B cell (primary cell): ENCODE results near the gene SLFN11. TPM values are rescaled to one million over a fixed set of nuclear protein-coding genes. Genes with fewer than 3 reads are reported as not detected.

Experiments
- ATAC-seq: fragments of 200-7000 bp; cut with Tn5 transposase; one replicate; pipeline ENCODE4 v1.10.0; 2021; ENCODE audit warnings: low read depth, mild to moderate bottlenecking, moderate number of reproducible peaks, moderate library complexity
- CTCF ChIA-PET: fragments of 350-600 bp; sonication (Branson Sonifier 250); formaldehyde crosslinking; loops from one replicate; lab custom pipeline; 2021; ENCODE audit warnings: antibody characterized with exemption, inconsistent platforms; lab: Charles Lee
- POLR2A ChIA-PET: fragments of 350-600 bp; sonication (Branson Sonifier 250); formaldehyde crosslinking; loops from one replicate; lab custom pipeline; 2021; ENCODE audit warnings: antibody characterized with exemption; lab: Charles Lee
- DNase-seq: peaks from one replicate; pipeline ENCODE4 v3.0.0; 2013
- H2AFZ ChIP-seq: 2 replicates; pipeline ENCODE4 v1.6.1; 2012; ENCODE audit warnings: mild to moderate bottlenecking, low read depth, low read length; ENCODE audit not compliant: insufficient read depth, poor library complexity, severe bottlenecking
- H3K27ac ChIP-seq, 2 donors: 1 replicate in 1 of 2; 2 replicates in 1 of 2; pipeline ENCODE4 v1.5.1; 2012 to 2013; ENCODE audit warnings: low read length in 2 of 2, mild to moderate bottlenecking in 2 of 2, moderate library complexity in 1 of 2
- H3K27me3 ChIP-seq, 4 experiments: fragments of 200-600 bp in 1 of 4; sonication (generic) in 1 of 4; replicated peaks in 1 of 4; 1 replicate in 2 of 4; 2 replicates in 2 of 4; pipeline versions ENCODE4 v1.6.1 to v1.7.0; 2013 to 2016; ENCODE audit warnings: low read length in 3 of 4, mild to moderate bottlenecking in 2 of 4, mixed read lengths in 1 of 4, moderate library complexity in 1 of 4; ENCODE audit not compliant: insufficient read depth in 4 of 4, control insufficient read depth in 3 of 4; ENCODE audit errors: control extremely low read depth in 1 of 4
- H3K36me3 ChIP-seq, 2 experiments: replicated peaks in 1 of 2; 1 replicate in 1 of 2; 2 replicates in 1 of 2; pipeline versions ENCODE4 v1.6.1 to v1.7.1; 2013; ENCODE audit warnings: low read length in 1 of 2; ENCODE audit not compliant: insufficient read depth in 2 of 2, control insufficient read depth in 1 of 2; ENCODE audit errors: control extremely low read depth in 1 of 2, extremely low read depth in 1 of 2
- H3K4me1 ChIP-seq, 2 donors: fragments of 200-600 bp in 1 of 2; sonication (generic) in 1 of 2; 1 replicate in 1 of 2; 2 replicates in 1 of 2; pipeline versions ENCODE4 v1.5.1 to v1.6.1; 2013 to 2017; ENCODE audit warnings: low read length in 2 of 2; ENCODE audit not compliant: control insufficient read depth in 2 of 2, insufficient read depth in 2 of 2
- H3K4me2 ChIP-seq: replicated peaks from 2 replicates; pipeline ENCODE3; 2012; ENCODE audit warnings: mild to moderate bottlenecking, low read depth, low read length; ENCODE audit not compliant: poor library complexity, severe bottlenecking
- H3K4me3 ChIP-seq, 5 experiments: fragments of 200-600 bp in 1 of 5; sonication (generic) in 1 of 5; 1 replicate in 3 of 5; 2 replicates in 2 of 5; pipeline versions ENCODE4 v1.5.1 to v1.7.0; 2011 to 2016; ENCODE audit warnings: low read length in 4 of 5, mild to moderate bottlenecking in 4 of 5, low read depth in 2 of 5, control low read depth in 1 of 5, moderate library complexity in 1 of 5; ENCODE audit not compliant: insufficient read depth in 1 of 5; ENCODE audit errors: control extremely low read depth in 1 of 5, extremely low read depth in 1 of 5
- H3K79me2 ChIP-seq: fragments of 200-600 bp; sonication (generic); one replicate; pipeline ENCODE4 v1.6.0; 2016; ENCODE audit warnings: low read length; ENCODE audit not compliant: control insufficient read depth, insufficient read depth
- H3K9ac ChIP-seq: fragments of 200-600 bp; sonication (generic); 2 replicates; pipeline ENCODE4 v1.6.1; 2017; ENCODE audit warnings: mild to moderate bottlenecking, low read length, moderate library complexity
- H3K9me3 ChIP-seq, 3 donors: one replicate each; pipeline versions ENCODE4 v1.6.1 to v1.7.1; 2013; ENCODE audit warnings: low read length in 2 of 3; ENCODE audit not compliant: control insufficient read depth in 2 of 3, insufficient read depth in 1 of 3; ENCODE audit errors: control extremely low read depth in 1 of 3
- H4K20me1 ChIP-seq: 2 replicates; pipeline ENCODE4 v1.6.0; 2012; ENCODE audit warnings: mild to moderate bottlenecking, low read length; ENCODE audit not compliant: insufficient read depth, control insufficient read depth, poor library complexity, severe bottlenecking
- H3K27ac Mint-ChIP-seq: one replicate; pipeline ENCODE4 v1.8.0; 2021; ENCODE audit warnings: mixed read lengths
- H3K27me3 Mint-ChIP-seq: one replicate; pipeline ENCODE4 v1.8.0; 2021; ENCODE audit warnings: mixed read lengths
- H3K4me1 Mint-ChIP-seq: one replicate; pipeline ENCODE4 v1.8.0; 2021; ENCODE audit warnings: mixed read lengths
- H3K4me3 Mint-ChIP-seq: one replicate; pipeline ENCODE4 v1.8.0; 2021; ENCODE audit warnings: mixed read lengths
- H3K9me3 Mint-ChIP-seq: one replicate; pipeline ENCODE4 v1.8.0; 2022; ENCODE audit warnings: mixed read lengths; ENCODE audit not compliant: insufficient read depth
- CTCF ChIP-seq: fragments of 200-600 bp; IDR thresholded peaks from one replicate; pipeline ENCODE4 v1.8.0; 2022; ENCODE audit warnings: antibody characterized with exemption, mild to moderate bottlenecking
- EZH2 ChIP-seq: IDR thresholded peaks from 2 replicates; pipeline ENCODE4 v1.6.1; 2012; ENCODE audit warnings: borderline replicate concordance, low read depth, mild to moderate bottlenecking, moderate library complexity, low read length; ENCODE audit not compliant: insufficient read depth, poor library complexity, severe bottlenecking
- WGBS: methylation state at CpG from one replicate; pipeline ENCODE4 v1.1.5; 2013; ENCODE audit warnings: missing lambda C conversion rate; ENCODE audit not compliant: insufficient coverage; 5-methylcytosine and 5-hydroxymethylcytosine counted together
- intact Hi-C: fragments of 100-400 bp; cut with micrococcal nuclease; formaldehyde crosslinking; loops from one replicate; pipeline ENCODE4 v1.10.0; 2022
- polyA plus RNA-seq: library from polyadenylated mRNA; depleted of rRNA; stranded (reverse); fragments of >200 nt; gene quantifications from 2 replicates; pipeline ENCODE4 v1.2.3, GENCODE V29; 2012
- total RNA-seq, 2 donors: library from RNA; stranded (reverse); fragments of 120-200 nt in 1 of 2; gene quantifications; 1 replicate in 1 of 2; 2 replicates in 1 of 2; pipeline versions ENCODE4 v1.2.3 to v1.2.4, GENCODE V29; 2013 to 2022

SLFN11 gene
- total and polyA plus RNA-seq, 2 donors (not counting 1 experiment from before 2014, with no cell fraction given) = 11.3 to 48.1 TPM

GRCh38 chr17:35359398-35359797 is 14.0 kb downstream of the SLFN11 start:
- ATAC-seq (no peak), DNase-seq (no peak)
- Histone ChIP-seq H3K27ac (no peak overlapping the region), H3K4me1 (no peaks in the 10 kb centered on the region), H3K9me3 (no peaks in the 10 kb centered on the region), H2AFZ (no peak overlapping the region), H3K4me2 (no peak overlapping the region), H3K79me2 (peaks cover 34% of the 10 kb centered on the region), H4K20me1 (no peaks in the 10 kb centered on the region), H3K27me3 (no peaks in the 10 kb centered on the region), H3K4me3 (no peak overlapping the region), H3K9ac (no peak overlapping the region), H3K36me3 (peaks cover 1 to 47% of the 10 kb centered on the region in 2 experiments)
- H3K4me1 Mint-ChIP-seq = peaks cover 12% of the 10 kb centered on the region
- H3K4me3 Mint-ChIP-seq = no peak overlapping the region
- 100% methylated on average over 1 of the region's 3 CpGs for WGBS
- H3K27me3 Mint-ChIP-seq = no peaks in the 10 kb centered on the region
- POLR2A ChIA-PET = no interaction called here
- H3K9me3 Mint-ChIP-seq = no peaks in the 10 kb centered on the region
- CTCF ChIA-PET = no interaction called here
- intact Hi-C loops = no loop called here
- no peak overlapping the region for H3K27ac Mint-ChIP-seq
- TF ChIP-seq CTCF (no peak), EZH2 (no peak)

GRCh38 chr17:35352284-35352683 is 21.1 kb downstream of the SLFN11 start:
- Histone ChIP-seq H3K4me1 (no peaks in the 10 kb centered on the region), H3K27ac (no peak overlapping the region), H3K79me2 (no peaks in the 10 kb centered on the region), H3K4me2 (no peak overlapping the region), H2AFZ (no peak overlapping the region), H4K20me1 (no peaks in the 10 kb centered on the region), H3K9me3 (no peaks in the 10 kb centered on the region), H3K27me3 (no peaks in the 10 kb centered on the region), H3K9ac (no peak overlapping the region), H3K36me3 (peaks cover 10 to 29% of the 10 kb centered on the region in 2 experiments), H3K4me3 (no peak overlapping the region)
- H3K27ac Mint-ChIP-seq = peak overlapping the region; percentile 10
- peaks cover 6% of the 10 kb centered on the region for H3K4me1 Mint-ChIP-seq
- no peaks in the 10 kb centered on the region for H3K9me3 Mint-ChIP-seq
- H3K27me3 Mint-ChIP-seq = no peaks in the 10 kb centered on the region
- TF ChIP-seq EZH2 (no peak), CTCF (no peak)
- POLR2A ChIA-PET = no interaction called here
- no peak overlapping the region for H3K4me3 Mint-ChIP-seq
- CTCF ChIA-PET = interaction anchor here (0.8 to 2.0 kb wide), 2 partner anchors 39 to 182 kb away, joined by 3 to 7 read pairs; no protein-coding TSS in a partner anchor
- 98% methylated on average over 6 of the region's 6 CpGs for WGBS
- ATAC-seq (no peak), DNase-seq (no peak)
- intact Hi-C loops = no loop called here
